ENCODE data around the gene C1orf56.

C1orf56 gene

GRCh38 chr1:151032164-151032563 lies 15.4 kb upstream of the C1orf56 start:
- no peak for DNase-seq

GRCh38 chr1:151035167-151035566 lies 12.4 kb upstream of the C1orf56 start:
- no peak for DNase-seq

GRCh38 chr1:151036356-151036755 lies 11.2 kb upstream of the C1orf56 start, which contains the start of gene BNIPL:
Gene BNIPL (plus strand): TSS chr1:151036586. CDS start chr1:151036726, 140 bp downstream.
- no peak for DNase-seq

GRCh38 chr1:151037032-151037431 lies 10.5 kb upstream of the C1orf56 start:
- no peak for DNase-seq

GRCh38 chr1:151039521-151039920 lies 8.0 kb upstream of the C1orf56 start:
- no peak for DNase-seq

- DNase-seq = no peak
Observed at GRCh38 chr1:151043163-151043562, 4.4 kb upstream of the C1orf56 start.

GRCh38 chr1:151047925-151048644 lies 534 bp downstream of the C1orf56 start:
- DNase-seq = no peak

GRCh38 chr1:151048645-151049032 lies 1.1 kb downstream of the C1orf56 start:
- no peak for DNase-seq

- DNase-seq = no peak
Observed at GRCh38 chr1:151049458-151049857, 1.9 kb downstream of the C1orf56 start.

- no peak for DNase-seq
Observed at GRCh38 chr1:151050051-151050688, 2.6 kb downstream of the C1orf56 start.

- no peak for DNase-seq
Observed at GRCh38 chr1:151051356-151052009, 3.9 kb downstream of the C1orf56 start.

GRCh38 chr1:151054971-151055547 lies 7.5 kb downstream of the C1orf56 start:
- no peak for DNase-seq

- no peak for DNase-seq
Observed at GRCh38 chr1:151055581-151055980, 8.0 kb downstream of the C1orf56 start.

- no peak for DNase-seq
Observed at GRCh38 chr1:151056149-151056548, 8.6 kb downstream of the C1orf56 start.

GRCh38 chr1:151058692-151059091 lies 11.1 kb downstream of the C1orf56 start:
- no peak for DNase-seq

GRCh38 chr1:151059109-151060006 lies 11.8 kb downstream of the C1orf56 start, which contains the start of gene CDC42SE1:
Gene CDC42SE1 (minus strand): TSS chr1:151059622. CDS start chr1:151055730, 3,892 bp downstream.
- DNase-seq = peak; percentile 63

- DNase-seq = no peak
Observed at GRCh38 chr1:151060007-151060656, 12.6 kb downstream of the C1orf56 start, which contains the start of gene MLLT11. Gene MLLT11 (plus strand): TSS chr1:151060397. CDS start chr1:151067225, 6,828 bp downstream.

- DNase-seq = no peak
Observed at GRCh38 chr1:151060657-151061421, 13.3 kb downstream of the C1orf56 start.

- no peak for DNase-seq
Observed at GRCh38 chr1:151061704-151062103, 14.2 kb downstream of the C1orf56 start.

GRCh38 chr1:151062741-151063371 lies 15.3 kb downstream of the C1orf56 start:
- DNase-seq = no peak
